GM23338 (cell line): ENCODE measurements around the gene TMEM14A. TPM values are rescaled to one million over a fixed set of nuclear protein-coding genes. Genes with fewer than 3 reads are reported as not detected.

ENCODE experiments used
- ATAC-seq: fragments of 200-7000 bp; cut with Tn5 transposase; 3 replicates; pipeline ENCODE4 v1.9.1; 2020
- DNase-seq: peaks from one replicate; pipeline ENCODE4 v3.0.0-alpha.2; 2015; ENCODE audit warnings: low spot score
- H2AFZ ChIP-seq: fragments of 200-600 bp; sonication (generic); 2 replicates; pipeline ENCODE4 v1.8.0; 2016; ENCODE audit warnings: antibody characterized with exemption, mild to moderate bottlenecking, moderate library complexity
- H3F3A ChIP-seq: fragments of 200-600 bp; sonication (generic); replicated peaks from 2 replicates; pipeline ENCODE4 v1.8.0; 2017; ENCODE audit warnings: antibody characterized with exemption, mixed run types, low read depth
- H3K27ac ChIP-seq: fragments of 200-600 bp; sonication (generic); 2 replicates; pipeline ENCODE4 v1.6.1; 2016; ENCODE audit warnings: low read depth
- H3K27me3 ChIP-seq: fragments of 200-600 bp; sonication (generic); 2 replicates; pipeline ENCODE4 v1.8.0; 2016; ENCODE audit warnings: mild to moderate bottlenecking, mixed run types, moderate library complexity; ENCODE audit not compliant: insufficient read depth
- H3K36me3 ChIP-seq: fragments of 200-600 bp; sonication (generic); 2 replicates; pipeline ENCODE4 v1.8.0; 2016; ENCODE audit warnings: mild to moderate bottlenecking; ENCODE audit not compliant: insufficient read depth
- H3K4me1 ChIP-seq: fragments of 200-600 bp; sonication (generic); 2 replicates; pipeline ENCODE4 v1.8.0; 2016; ENCODE audit warnings: mild to moderate bottlenecking, moderate library complexity; ENCODE audit not compliant: insufficient read depth
- H3K4me2 ChIP-seq: fragments of 200-600 bp; sonication (generic); 2 replicates; pipeline ENCODE4 v1.7.1; 2017; ENCODE audit warnings: mixed run types
- H3K4me3 ChIP-seq: fragments of 200-600 bp; sonication (generic); 2 replicates; pipeline ENCODE4 v1.6.1; 2016; ENCODE audit warnings: mixed run types
- H3K79me2 ChIP-seq: fragments of 200-600 bp; sonication (generic); replicated peaks from 2 replicates; pipeline ENCODE4 v1.8.0; 2017; ENCODE audit warnings: mild to moderate bottlenecking; ENCODE audit not compliant: insufficient read depth
- H3K9me2 ChIP-seq: fragments of 200-600 bp; sonication (generic); 2 replicates; pipeline ENCODE4 v1.8.0; 2017; ENCODE audit not compliant: insufficient read depth
- H4K20me1 ChIP-seq: fragments of 200-600 bp; sonication (generic); replicated peaks from 2 replicates; pipeline ENCODE4 v1.8.0; 2017; ENCODE audit warnings: mild to moderate bottlenecking; ENCODE audit not compliant: insufficient read depth
- H3K27ac Mint-ChIP-seq: 2 replicates; pipeline ENCODE4 v1.8.0; 2020; ENCODE audit warnings: inconsistent platforms, mild to moderate bottlenecking, moderate library complexity, mixed read lengths
- H3K27me3 Mint-ChIP-seq: 3 replicates; pipeline ENCODE4 v1.8.0; 2022; ENCODE audit warnings: low read depth, mild to moderate bottlenecking, moderate library complexity, mixed read lengths, inconsistent platforms; ENCODE audit not compliant: insufficient read depth, poor library complexity
- H3K36me3 Mint-ChIP-seq: 3 replicates; pipeline ENCODE4 v1.8.0; 2021; ENCODE audit warnings: low read depth, mild to moderate bottlenecking, inconsistent platforms, moderate library complexity, mixed read lengths
- H3K4me1 Mint-ChIP-seq: 3 replicates; pipeline ENCODE4 v1.8.0; 2020; ENCODE audit warnings: mild to moderate bottlenecking, inconsistent platforms, mixed read lengths
- H3K4me3 Mint-ChIP-seq: 3 replicates; pipeline ENCODE4 v1.8.0; 2021; ENCODE audit warnings: moderate library complexity, mild to moderate bottlenecking, inconsistent platforms, mixed read lengths
- H3K9me3 Mint-ChIP-seq: 3 replicates; pipeline ENCODE4 v1.8.0; 2020; ENCODE audit warnings: moderate library complexity, mild to moderate bottlenecking, inconsistent platforms, mixed read lengths
- CREB1 ChIP-seq: fragments of 250-450 bp; sonication (Bioruptor Pico); IDR thresholded peaks from 2 replicates; pipeline ENCODE4 v1.5.0; 2020; ENCODE audit warnings: low read depth, mild to moderate bottlenecking, moderate library complexity
- EZH2 ChIP-seq: fragments of 200-600 bp; sonication (generic); IDR thresholded peaks from one replicate; pipeline ENCODE4 v1.8.0; 2017; ENCODE audit warnings: antibody characterized with exemption, mild to moderate bottlenecking, low read depth; ENCODE audit not compliant: unreplicated experiment
- EZH2phosphoT487 ChIP-seq: fragments of 200-600 bp; sonication (generic); IDR thresholded peaks from one replicate; pipeline ENCODE4 v1.8.1; 2018; ENCODE audit warnings: antibody characterized with exemption; ENCODE audit not compliant: unreplicated experiment
- JUNB ChIP-seq: IDR thresholded peaks from one replicate; pipeline ENCODE4 v1.6.1; 2016; ENCODE audit warnings: antibody characterized with exemption; ENCODE audit not compliant: unreplicated experiment
- NANOG ChIP-seq: IDR thresholded peaks from 2 replicates; pipeline ENCODE4 v1.6.1; 2016; ENCODE audit warnings: antibody characterized with exemption, borderline replicate concordance
- POLR2AphosphoS5 ChIP-seq: IDR thresholded peaks from 2 replicates; pipeline ENCODE4 v1.6.1; 2016; ENCODE audit warnings: antibody characterized with exemption, low read depth
- STAT1 ChIP-seq: IDR thresholded peaks from one replicate; pipeline ENCODE4 v1.6.1; 2016; ENCODE audit warnings: antibody characterized with exemption; ENCODE audit not compliant: unreplicated experiment
- ZNF114 ChIP-seq: fragments of 250-450 bp; sonication (Bioruptor Pico); IDR thresholded peaks from 2 replicates; pipeline ENCODE4 v1.5.0; 2020; ENCODE audit warnings: mild to moderate bottlenecking, moderate library complexity
- ZNF331 ChIP-seq: fragments of 250-450 bp; sonication (Bioruptor Pico); IDR thresholded peaks from 2 replicates; pipeline ENCODE4 v1.5.0; 2020; ENCODE audit warnings: low read depth, mild to moderate bottlenecking, moderate library complexity
- polyA plus RNA-seq: library from polyadenylated mRNA; unstranded; fragments of >200 nt; fragmentation: Nextera tagmentation; extraction: Ambion mirVana; gene quantifications from 2 replicates; pipeline ENCODE4 v1.2.1, GENCODE V29; 2016
- total RNA-seq: library from RNA; depleted of rRNA; stranded (reverse); fragments of >200 nt; shearing (Covaris generic); gene quantifications from 2 replicates; pipeline ENCODE4 v1.2.3, GENCODE V29; 2014
- TF ChIP-seq, protein P1 (sequence below), 2 experiments: fragments of 200-600 bp in 1 of 2; sonication (generic) in 1 of 2; conservative IDR thresholded peaks; 2 replicates each; pipeline versions ENCODE4 v1.5.1 to v1.6.1; 2016 to 2017; ENCODE audit warnings: antibody characterized with exemption in 2 of 2, low read depth in 2 of 2, mild to moderate bottlenecking in 2 of 2, moderate library complexity in 1 of 2
- TF ChIP-seq, protein P2 (sequence below): fragments of 250-450 bp; sonication (Bioruptor Pico); IDR thresholded peaks from 2 replicates; pipeline ENCODE4 v1.5.0; 2020; ENCODE audit warnings: mild to moderate bottlenecking, moderate library complexity
- TF ChIP-seq, protein P3 (sequence below): IDR thresholded peaks from one replicate; pipeline ENCODE4 v1.6.1; 2018; ENCODE audit warnings: antibody characterized with exemption; ENCODE audit not compliant: unreplicated experiment
- TF ChIP-seq, protein P4 (sequence below): IDR thresholded peaks from 2 replicates; pipeline ENCODE4 v1.6.1; 2016; ENCODE audit warnings: antibody characterized with exemption

The TMEM14A gene
- total and polyA plus RNA-seq, 2 experiments from 2014 or later, result 13.9 to 36.0 TPM

DNA sequence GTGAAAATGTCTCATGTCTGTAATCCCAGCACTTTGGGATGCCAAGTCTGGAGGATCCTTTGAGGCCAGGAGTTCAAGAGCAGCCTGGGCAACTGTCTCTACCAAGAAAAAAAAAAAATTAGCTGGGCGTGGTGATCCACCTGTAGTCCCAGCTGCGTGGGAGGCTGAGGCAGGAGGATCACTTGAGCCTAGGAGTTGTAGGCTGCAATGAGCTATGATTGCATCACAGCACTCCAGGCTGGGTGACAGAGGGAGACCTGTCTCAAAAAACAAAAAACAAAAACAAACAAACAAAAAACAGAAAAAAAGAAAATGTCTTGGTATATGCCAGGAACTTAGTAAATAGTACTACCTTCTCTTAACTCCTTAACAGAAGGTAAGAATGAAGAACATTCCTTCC, 31.4 kb upstream of the TMEM14A start:
- no peak overlapping the region for H3K4me3 Mint-ChIP-seq
- TF ChIP-seq, protein P1, sequence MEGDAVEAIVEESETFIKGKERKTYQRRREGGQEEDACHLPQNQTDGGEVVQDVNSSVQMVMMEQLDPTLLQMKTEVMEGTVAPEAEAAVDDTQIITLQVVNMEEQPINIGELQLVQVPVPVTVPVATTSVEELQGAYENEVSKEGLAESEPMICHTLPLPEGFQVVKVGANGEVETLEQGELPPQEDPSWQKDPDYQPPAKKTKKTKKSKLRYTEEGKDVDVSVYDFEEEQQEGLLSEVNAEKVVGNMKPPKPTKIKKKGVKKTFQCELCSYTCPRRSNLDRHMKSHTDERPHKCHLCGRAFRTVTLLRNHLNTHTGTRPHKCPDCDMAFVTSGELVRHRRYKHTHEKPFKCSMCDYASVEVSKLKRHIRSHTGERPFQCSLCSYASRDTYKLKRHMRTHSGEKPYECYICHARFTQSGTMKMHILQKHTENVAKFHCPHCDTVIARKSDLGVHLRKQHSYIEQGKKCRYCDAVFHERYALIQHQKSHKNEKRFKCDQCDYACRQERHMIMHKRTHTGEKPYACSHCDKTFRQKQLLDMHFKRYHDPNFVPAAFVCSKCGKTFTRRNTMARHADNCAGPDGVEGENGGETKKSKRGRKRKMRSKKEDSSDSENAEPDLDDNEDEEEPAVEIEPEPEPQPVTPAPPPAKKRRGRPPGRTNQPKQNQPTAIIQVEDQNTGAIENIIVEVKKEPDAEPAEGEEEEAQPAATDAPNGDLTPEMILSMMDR (conservative IDR thresholded peaks at IDR 0.05; ENCODE audit: low read depth in 2 of 2), result no peak
- no peak for TF ChIP-seq CREB1 (CRISPR knock-in tag)
- no peak for TF ChIP-seq ZNF114
- no peak for TF ChIP-seq NANOG
- TF ChIP-seq POLR2AphosphoS5, result no peak
- no peak for TF ChIP-seq STAT1
- TF ChIP-seq EZH2, result no peak
- TF ChIP-seq, protein P2, sequence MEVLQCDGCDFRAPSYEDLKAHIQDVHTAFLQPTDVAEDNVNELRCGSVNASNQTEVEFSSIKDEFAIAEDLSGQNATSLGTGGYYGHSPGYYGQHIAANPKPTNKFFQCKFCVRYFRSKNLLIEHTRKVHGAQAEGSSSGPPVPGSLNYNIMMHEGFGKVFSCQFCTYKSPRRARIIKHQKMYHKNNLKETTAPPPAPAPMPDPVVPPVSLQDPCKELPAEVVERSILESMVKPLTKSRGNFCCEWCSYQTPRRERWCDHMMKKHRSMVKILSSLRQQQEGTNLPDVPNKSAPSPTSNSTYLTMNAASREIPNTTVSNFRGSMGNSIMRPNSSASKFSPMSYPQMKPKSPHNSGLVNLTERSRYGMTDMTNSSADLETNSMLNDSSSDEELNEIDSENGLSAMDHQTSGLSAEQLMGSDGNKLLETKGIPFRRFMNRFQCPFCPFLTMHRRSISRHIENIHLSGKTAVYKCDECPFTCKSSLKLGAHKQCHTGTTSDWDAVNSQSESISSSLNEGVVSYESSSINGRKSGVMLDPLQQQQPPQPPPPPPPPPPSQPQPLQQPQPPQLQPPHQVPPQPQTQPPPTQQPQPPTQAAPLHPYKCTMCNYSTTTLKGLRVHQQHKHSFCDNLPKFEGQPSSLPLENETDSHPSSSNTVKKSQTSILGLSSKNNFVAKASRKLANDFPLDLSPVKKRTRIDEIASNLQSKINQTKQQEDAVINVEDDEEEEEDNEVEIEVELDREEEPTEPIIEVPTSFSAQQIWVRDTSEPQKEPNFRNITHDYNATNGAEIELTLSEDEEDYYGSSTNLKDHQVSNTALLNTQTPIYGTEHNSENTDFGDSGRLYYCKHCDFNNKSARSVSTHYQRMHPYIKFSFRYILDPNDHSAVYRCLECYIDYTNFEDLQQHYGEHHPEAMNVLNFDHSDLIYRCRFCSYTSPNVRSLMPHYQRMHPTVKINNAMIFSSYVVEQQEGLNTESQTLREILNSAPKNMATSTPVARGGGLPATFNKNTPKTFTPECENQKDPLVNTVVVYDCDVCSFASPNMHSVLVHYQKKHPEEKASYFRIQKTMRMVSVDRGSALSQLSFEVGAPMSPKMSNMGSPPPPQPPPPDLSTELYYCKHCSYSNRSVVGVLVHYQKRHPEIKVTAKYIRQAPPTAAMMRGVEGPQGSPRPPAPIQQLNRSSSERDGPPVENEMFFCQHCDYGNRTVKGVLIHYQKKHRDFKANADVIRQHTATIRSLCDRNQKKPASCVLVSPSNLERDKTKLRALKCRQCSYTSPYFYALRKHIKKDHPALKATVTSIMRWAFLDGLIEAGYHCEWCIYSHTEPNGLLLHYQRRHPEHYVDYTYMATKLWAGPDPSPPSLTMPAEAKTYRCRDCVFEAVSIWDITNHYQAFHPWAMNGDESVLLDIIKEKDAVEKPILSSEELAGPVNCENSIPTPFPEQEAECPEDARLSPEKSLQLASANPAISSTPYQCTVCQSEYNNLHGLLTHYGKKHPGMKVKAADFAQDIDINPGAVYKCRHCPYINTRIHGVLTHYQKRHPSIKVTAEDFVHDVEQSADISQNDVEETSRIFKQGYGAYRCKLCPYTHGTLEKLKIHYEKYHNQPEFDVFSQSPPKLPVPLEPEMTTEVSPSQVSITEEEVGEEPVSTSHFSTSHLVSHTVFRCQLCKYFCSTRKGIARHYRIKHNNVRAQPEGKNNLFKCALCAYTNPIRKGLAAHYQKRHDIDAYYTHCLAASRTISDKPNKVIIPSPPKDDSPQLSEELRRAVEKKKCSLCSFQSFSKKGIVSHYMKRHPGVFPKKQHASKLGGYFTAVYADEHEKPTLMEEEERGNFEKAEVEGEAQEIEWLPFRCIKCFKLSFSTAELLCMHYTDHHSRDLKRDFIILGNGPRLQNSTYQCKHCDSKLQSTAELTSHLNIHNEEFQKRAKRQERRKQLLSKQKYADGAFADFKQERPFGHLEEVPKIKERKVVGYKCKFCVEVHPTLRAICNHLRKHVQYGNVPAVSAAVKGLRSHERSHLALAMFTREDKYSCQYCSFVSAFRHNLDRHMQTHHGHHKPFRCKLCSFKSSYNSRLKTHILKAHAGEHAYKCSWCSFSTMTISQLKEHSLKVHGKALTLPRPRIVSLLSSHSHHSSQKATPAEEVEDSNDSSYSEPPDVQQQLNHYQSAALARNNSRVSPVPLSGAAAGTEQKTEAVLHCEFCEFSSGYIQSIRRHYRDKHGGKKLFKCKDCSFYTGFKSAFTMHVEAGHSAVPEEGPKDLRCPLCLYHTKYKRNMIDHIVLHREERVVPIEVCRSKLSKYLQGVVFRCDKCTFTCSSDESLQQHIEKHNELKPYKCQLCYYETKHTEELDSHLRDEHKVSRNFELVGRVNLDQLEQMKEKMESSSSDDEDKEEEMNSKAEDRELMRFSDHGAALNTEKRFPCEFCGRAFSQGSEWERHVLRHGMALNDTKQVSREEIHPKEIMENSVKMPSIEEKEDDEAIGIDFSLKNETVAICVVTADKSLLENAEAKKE (CRISPR knock-in tag), result no peak
- TF ChIP-seq, protein P3, sequence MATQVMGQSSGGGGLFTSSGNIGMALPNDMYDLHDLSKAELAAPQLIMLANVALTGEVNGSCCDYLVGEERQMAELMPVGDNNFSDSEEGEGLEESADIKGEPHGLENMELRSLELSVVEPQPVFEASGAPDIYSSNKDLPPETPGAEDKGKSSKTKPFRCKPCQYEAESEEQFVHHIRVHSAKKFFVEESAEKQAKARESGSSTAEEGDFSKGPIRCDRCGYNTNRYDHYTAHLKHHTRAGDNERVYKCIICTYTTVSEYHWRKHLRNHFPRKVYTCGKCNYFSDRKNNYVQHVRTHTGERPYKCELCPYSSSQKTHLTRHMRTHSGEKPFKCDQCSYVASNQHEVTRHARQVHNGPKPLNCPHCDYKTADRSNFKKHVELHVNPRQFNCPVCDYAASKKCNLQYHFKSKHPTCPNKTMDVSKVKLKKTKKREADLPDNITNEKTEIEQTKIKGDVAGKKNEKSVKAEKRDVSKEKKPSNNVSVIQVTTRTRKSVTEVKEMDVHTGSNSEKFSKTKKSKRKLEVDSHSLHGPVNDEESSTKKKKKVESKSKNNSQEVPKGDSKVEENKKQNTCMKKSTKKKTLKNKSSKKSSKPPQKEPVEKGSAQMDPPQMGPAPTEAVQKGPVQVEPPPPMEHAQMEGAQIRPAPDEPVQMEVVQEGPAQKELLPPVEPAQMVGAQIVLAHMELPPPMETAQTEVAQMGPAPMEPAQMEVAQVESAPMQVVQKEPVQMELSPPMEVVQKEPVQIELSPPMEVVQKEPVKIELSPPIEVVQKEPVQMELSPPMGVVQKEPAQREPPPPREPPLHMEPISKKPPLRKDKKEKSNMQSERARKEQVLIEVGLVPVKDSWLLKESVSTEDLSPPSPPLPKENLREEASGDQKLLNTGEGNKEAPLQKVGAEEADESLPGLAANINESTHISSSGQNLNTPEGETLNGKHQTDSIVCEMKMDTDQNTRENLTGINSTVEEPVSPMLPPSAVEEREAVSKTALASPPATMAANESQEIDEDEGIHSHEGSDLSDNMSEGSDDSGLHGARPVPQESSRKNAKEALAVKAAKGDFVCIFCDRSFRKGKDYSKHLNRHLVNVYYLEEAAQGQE, result no peak
- TF ChIP-seq JUNB, result no peak
- no peak for TF ChIP-seq EZH2phosphoT487
- TF ChIP-seq, protein P4, sequence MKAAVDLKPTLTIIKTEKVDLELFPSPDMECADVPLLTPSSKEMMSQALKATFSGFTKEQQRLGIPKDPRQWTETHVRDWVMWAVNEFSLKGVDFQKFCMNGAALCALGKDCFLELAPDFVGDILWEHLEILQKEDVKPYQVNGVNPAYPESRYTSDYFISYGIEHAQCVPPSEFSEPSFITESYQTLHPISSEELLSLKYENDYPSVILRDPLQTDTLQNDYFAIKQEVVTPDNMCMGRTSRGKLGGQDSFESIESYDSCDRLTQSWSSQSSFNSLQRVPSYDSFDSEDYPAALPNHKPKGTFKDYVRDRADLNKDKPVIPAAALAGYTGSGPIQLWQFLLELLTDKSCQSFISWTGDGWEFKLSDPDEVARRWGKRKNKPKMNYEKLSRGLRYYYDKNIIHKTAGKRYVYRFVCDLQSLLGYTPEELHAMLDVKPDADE, result no peak
- no peak for TF ChIP-seq ZNF331 (CRISPR knock-in tag)
- no peaks in the 10 kb centered on the region for H3K36me3 Mint-ChIP-seq
- H3K27me3 ChIP-seq, result no peaks in the 10 kb centered on the region
- no peak overlapping the region for H3K4me2 ChIP-seq
- H3K4me1 ChIP-seq, result no peaks in the 10 kb centered on the region
- H3K4me3 ChIP-seq, result no peak overlapping the region
- peak overlapping the region; percentile 98 for H2AFZ ChIP-seq
- peaks cover 10% of the 10 kb centered on the region; the same call in 2 of the 3 replicates for H3K4me1 Mint-ChIP-seq
- no peaks in the 10 kb centered on the region for H4K20me1 ChIP-seq
- no peaks in the 10 kb centered on the region for H3K36me3 ChIP-seq
- no peak overlapping the region for H3K27ac Mint-ChIP-seq
- no peaks in the 10 kb centered on the region for H3K9me3 Mint-ChIP-seq
- no peaks in the 10 kb centered on the region for H3K9me2 ChIP-seq
- no peak overlapping the region for H3K27ac ChIP-seq
- peaks cover 4% of the 10 kb centered on the region for H3K27me3 Mint-ChIP-seq
- ATAC-seq (no peak), DNase-seq (no peak)
- no peaks in the 10 kb centered on the region for H3K79me2 ChIP-seq
- no peaks in the 10 kb centered on the region for H3F3A ChIP-seq
